ENCODE measurements around the gene TBC1D3B. TPM values are rescaled to one million over a fixed set of nuclear protein-coding genes. Genes with fewer than 3 reads are reported as not detected.

Gene TBC1D3B
- total and polyA plus RNA-seq, 7 donors: 1.3 to 5.6 (median 2.0) TPM

GRCh38 chr17:36142235-36142634 lies 34.2 kb downstream of the TBC1D3B start:
- Histone ChIP-seq H3K9me3 (no peaks in the 10 kb centered on the region), H3K27me3 (ENCODE audit: insufficient read depth in 3 of 3, low read length in 2 of 3) (peaks cover 0 to 6% (median 0%) of the 10 kb centered on the region in 3 donors), H3K4me3 (no peak overlapping the region), H3K4me1 (no peaks in the 10 kb centered on the region), H3K36me3 (ENCODE audit: insufficient read depth in 1 of 2, low read depth in 1 of 2) (no peaks in the 10 kb centered on the region), H3K27ac (no peak overlapping the region)
- intact Hi-C loops (cut with DNase I): no loop called here
- ATAC-seq (no peak), DNase-seq (no peak)
- TF ChIP-seq CTCF (IDR thresholded peaks at IDR 0.05): no peak

- WGBS, 3 donors: 39 to 49% (median 47%) methylated on average over 1 of the region's 1 CpG
- TF ChIP-seq CTCF (IDR thresholded peaks at IDR 0.05): no peak
- Histone ChIP-seq H3K27ac (no peak overlapping the region), H3K27me3 (ENCODE audit: insufficient read depth in 3 of 3, low read length in 2 of 3) (peaks cover 0 to 4% (median 3%) of the 10 kb centered on the region in 3 donors), H3K4me1 (no peaks in the 10 kb centered on the region), H3K36me3 (ENCODE audit: insufficient read depth in 1 of 2, low read depth in 1 of 2) (no peaks in the 10 kb centered on the region), H3K4me3 (no peak overlapping the region), H3K9me3 (no peaks in the 10 kb centered on the region)
- ATAC-seq (no peak), DNase-seq (no peak)
- intact Hi-C loops (cut with DNase I): loop anchor here in 1 of 2 donors (10.0 kb wide), 1 partner anchor 338 kb away; no protein-coding TSS in a partner anchor
These were observed 40.0 kb downstream of the TBC1D3B start for GRCh38 chr17:36136439-36136838.

- no peak for TF ChIP-seq CTCF (IDR thresholded peaks at IDR 0.05)
- Histone ChIP-seq H3K4me3 (no peak overlapping the region), H3K9me3 (no peaks in the 10 kb centered on the region), H3K27me3 (ENCODE audit: insufficient read depth in 3 of 3, low read length in 2 of 3) (peaks cover 0 to 4% (median 1%) of the 10 kb centered on the region in 3 donors), H3K27ac (no peak overlapping the region), H3K36me3 (ENCODE audit: insufficient read depth in 1 of 2, low read depth in 1 of 2) (no peaks in the 10 kb centered on the region), H3K4me1 (no peaks in the 10 kb centered on the region)
- intact Hi-C loops (cut with DNase I): loop anchor here in 1 of 2 donors (10.0 kb wide), 1 partner anchor 339 kb away; no protein-coding TSS in a partner anchor
- no peak for DNase-seq
- ATAC-seq: no peak
- WGBS, 3 donors: 74 to 88% (median 75%) methylated on average over 1 of the region's 1 CpG
These were observed 40.4 kb downstream of the TBC1D3B start for GRCh38 chr17:36136036-36136435.

GRCh38 chr17:36135465-36135864 lies 41.0 kb downstream of the TBC1D3B start:
- DNase-seq (no peak), ATAC-seq (no peak)
- Histone ChIP-seq H3K27ac (no peak overlapping the region), H3K27me3 (ENCODE audit: insufficient read depth in 3 of 3, low read length in 2 of 3) (peaks cover 0 to 4% (median 0%) of the 10 kb centered on the region in 3 donors), H3K9me3 (no peaks in the 10 kb centered on the region), H3K4me1 (no peaks in the 10 kb centered on the region), H3K4me3 (no peak overlapping the region), H3K36me3 (ENCODE audit: insufficient read depth in 1 of 2, low read depth in 1 of 2) (no peaks in the 10 kb centered on the region)
- WGBS, 3 donors: 76 to 85% (median 79%) methylated on average over 4 of the region's 4 CpGs
- TF ChIP-seq CTCF (IDR thresholded peaks at IDR 0.05): no peak
- intact Hi-C loops (cut with DNase I): loop anchor here in 1 of 2 donors (10.0 kb wide), 1 partner anchor 339 kb away; no protein-coding TSS in a partner anchor
